Suprapubic skin (tissue), 4 donors: ENCODE data around the gene IGF2R. TPM values are rescaled to one million over a fixed set of nuclear protein-coding genes. Genes with fewer than 3 reads are reported as not detected.

Experiments used
- DNase-seq, 2 donors: peaks; one replicate each; pipeline ENCODE4 v3.0.0-alpha.2; 2019; ENCODE audit warnings: low spot score in 2 of 2
- H3K27ac ChIP-seq: fragments of 200-600 bp; sonication (generic); one replicate; pipeline ENCODE4 v1.5.1; 2019
- H3K27me3 ChIP-seq: fragments of 200-600 bp; sonication (generic); one replicate; pipeline ENCODE4 v1.5.1; 2019
- H3K36me3 ChIP-seq: fragments of 200-600 bp; sonication (generic); one replicate; pipeline ENCODE4 v1.5.1; 2019
- H3K4me1 ChIP-seq: fragments of 200-600 bp; sonication (generic); one replicate; pipeline ENCODE4 v1.5.1; 2019
- H3K4me3 ChIP-seq: fragments of 200-600 bp; sonication (generic); one replicate; pipeline ENCODE4 v1.5.1; 2019; ENCODE audit warnings: mild to moderate bottlenecking
- H3K9me3 ChIP-seq: fragments of 200-600 bp; sonication (generic); one replicate; pipeline ENCODE4 v1.5.1; 2019
- CTCF ChIP-seq, 2 donors: fragments of 200-600 bp in 1 of 2; fragments of 450-650 bp in 1 of 2; sonication (generic) in 1 of 2; IDR thresholded peaks; one replicate each; pipeline ENCODE4 v1.5.1; 2016 to 2019; ENCODE audit warnings: antibody characterized with exemption in 2 of 2, mild to moderate bottlenecking in 1 of 2, moderate library complexity in 1 of 2
- EP300 ChIP-seq: sonication (generic); formaldehyde crosslinking; IDR thresholded peaks from one replicate; pipeline ENCODE4 v1.6.1; 2017; ENCODE audit warnings: antibody characterized with exemption
- POLR2A ChIP-seq, 2 donors: fragments of 450-650 bp; IDR thresholded peaks; one replicate each; pipeline ENCODE4 v1.6.1; 2017; ENCODE audit warnings: antibody characterized with exemption in 2 of 2, mild to moderate bottlenecking in 2 of 2, moderate library complexity in 2 of 2
- POLR2AphosphoS5 ChIP-seq, 3 donors: sonication (generic); formaldehyde crosslinking; IDR thresholded peaks; one replicate each; pipeline ENCODE4 v1.6.1; 2017; ENCODE audit warnings: antibody characterized with exemption in 3 of 3
- WGBS: methylation state at CpG from one replicate; pipeline ENCODE4 v1.1.5; 2018; 5-methylcytosine and 5-hydroxymethylcytosine counted together
- total RNA-seq, 4 donors: library from RNA; depleted of rRNA; stranded (reverse); fragments of >200 nt; gene quantifications; one replicate each; pipeline ENCODE4 v1.1.0, GENCODE V29; 2016

IGF2R gene
- total RNA-seq, 4 donors from 2014 or later, result 58.2 to 137 (median 90.6) TPM

DNA sequence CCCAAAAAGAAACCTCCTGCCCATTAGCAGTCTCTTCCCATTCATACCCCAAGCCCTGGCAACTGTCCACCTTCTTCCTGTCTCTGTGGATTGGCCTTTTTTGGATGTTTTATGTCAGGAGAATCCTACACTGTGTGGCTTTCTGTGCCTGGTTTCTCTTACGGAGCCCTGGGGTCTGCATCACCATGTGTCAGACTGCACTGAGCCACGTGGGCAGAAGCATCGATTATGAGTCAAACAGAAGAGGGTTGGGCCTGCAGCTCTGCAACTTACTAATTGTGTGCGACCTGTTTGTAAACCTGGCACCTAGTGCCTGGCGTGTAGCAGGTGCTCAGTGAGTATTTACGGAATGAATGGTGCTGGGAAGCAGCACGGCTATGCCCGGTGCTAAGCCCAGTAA, 62.6 kb downstream of the IGF2R start:
- no peak for DNase-seq
- Histone ChIP-seq H3K4me1 (peaks cover 36% of the 10 kb centered on the region), H3K27ac (no peak overlapping the region), H3K4me3 (no peak overlapping the region), H3K9me3 (no peaks in the 10 kb centered on the region), H3K36me3 (peaks cover 73% of the 10 kb centered on the region), H3K27me3 (no peaks in the 10 kb centered on the region)
- WGBS, result 89% methylated on average over 7 of the region's 8 CpGs
- TF ChIP-seq POLR2A (IDR thresholded peaks at IDR 0.05) (no peak), CTCF (IDR thresholded peaks at IDR 0.05) (no peak), EP300 (no peak), POLR2AphosphoS5 (IDR thresholded peaks at IDR 0.05) (no peak)

GRCh38 chr6:160031871-160032270, 63.0 kb downstream of the IGF2R start:
- no peak overlapping the region for H3K4me3 ChIP-seq
- 95% methylated on average over 11 of the region's 11 CpGs for WGBS
- H3K4me1 ChIP-seq, result peaks cover 40% of the 10 kb centered on the region
- no peak for DNase-seq
- H3K27me3 ChIP-seq, result no peaks in the 10 kb centered on the region
- H3K36me3 ChIP-seq, result peaks cover 69% of the 10 kb centered on the region
- TF ChIP-seq CTCF (IDR thresholded peaks at IDR 0.05), result no peak
- H3K27ac ChIP-seq, result no peak overlapping the region
- no peaks in the 10 kb centered on the region for H3K9me3 ChIP-seq

- Histone ChIP-seq H3K27ac (no peak overlapping the region), H3K4me1 (peaks cover 47% of the 10 kb centered on the region), H3K27me3 (no peaks in the 10 kb centered on the region), H3K9me3 (no peaks in the 10 kb centered on the region), H3K4me3 (no peak overlapping the region), H3K36me3 (peaks cover 62% of the 10 kb centered on the region)
- WGBS, result 94% methylated on average over 7 of the region's 7 CpGs
- DNase-seq, result no peak
- TF ChIP-seq CTCF (IDR thresholded peaks at IDR 0.05), result no peak
- no peak for TF ChIP-seq EP300
- no peak for TF ChIP-seq POLR2A (IDR thresholded peaks at IDR 0.05)
- TF ChIP-seq POLR2AphosphoS5 (IDR thresholded peaks at IDR 0.05), result no peak
These were observed 63.7 kb downstream of the IGF2R start for GRCh38 chr6:160032538-160032937.

- Histone ChIP-seq H3K36me3 (peaks cover 53% of the 10 kb centered on the region), H3K4me1 (peaks cover 51% of the 10 kb centered on the region)
- WGBS, result 80% methylated on average over 17 of the region's 17 CpGs
These were observed 65.4 kb downstream of the IGF2R start for GRCh38 chr6:160034036-160034930.

GRCh38 chr6:160035241-160035640, 66.4 kb downstream of the IGF2R start:
- peak overlapping the region; percentile 73 for H3K27ac ChIP-seq
- no peaks in the 10 kb centered on the region for H3K9me3 ChIP-seq
- no peak for DNase-seq
- TF ChIP-seq EP300 (no peak), CTCF (IDR thresholded peaks at IDR 0.05) (no peak), POLR2AphosphoS5 (IDR thresholded peaks at IDR 0.05) (no peak), POLR2A (IDR thresholded peaks at IDR 0.05) (no peak)
- H3K27me3 ChIP-seq, result no peaks in the 10 kb centered on the region
- peaks cover 42% of the 10 kb centered on the region for H3K4me1 ChIP-seq
- 95% methylated on average over 4 of the region's 7 CpGs for WGBS
- peaks cover 47% of the 10 kb centered on the region for H3K36me3 ChIP-seq
- H3K4me3 ChIP-seq, result no peak overlapping the region

More at GRCh38 chr6:160034036-160034930, 65.4 kb downstream of the IGF2R start:
- Histone ChIP-seq H3K27ac (no peak overlapping the region), H3K4me3 (no peak overlapping the region), H3K27me3 (no peaks in the 10 kb centered on the region), H3K9me3 (no peaks in the 10 kb centered on the region)
- no peak for TF ChIP-seq POLR2AphosphoS5 (IDR thresholded peaks at IDR 0.05)
- DNase-seq, result no peak
